GM12878 (cell line): ENCODE data around the gene PPP1R10. TPM values are rescaled to one million over a fixed set of nuclear protein-coding genes. Genes with fewer than 3 reads are reported as not detected.

Source experiments
- ATAC-seq: fragments of 200-7000 bp; cut with Tn5 transposase; 3 replicates; pipeline ENCODE4 v1.9.1; 2020; ENCODE audit warnings: mild to moderate bottlenecking, moderate library complexity
- BruUV-seq: library from RNA; stranded (reverse); fragments of 400-500 nt; replicated peaks from 2 replicates; lab custom pipeline; 2021; lab: Mats Ljungman, UMichigan
- CTCF ChIA-PET: fragments of 300-600 bp; sonication (Branson Sonifier 250); formaldehyde crosslinking; extraction: SDS; loops from one replicate; lab custom pipeline; 2021; ENCODE audit warnings: inconsistent platforms; lab: Yijun Ruan, JAX
- POLR2A ChIA-PET: fragments of 350-600 bp; formaldehyde crosslinking; extraction: SDS; loops from one replicate; lab custom pipeline; 2021; ENCODE audit warnings: inconsistent platforms; lab: Charles Lee
- RAD21 ChIA-PET: fragments of 300-600 bp; sonication (Branson Sonifier 250); formaldehyde crosslinking; loops from one replicate; lab custom pipeline; 2023; ENCODE audit warnings: antibody characterized with exemption; ENCODE audit not compliant: unreplicated experiment; lab: Charles Lee
- SMC1A ChIA-PET: fragments of 300-600 bp; sonication (Branson Sonifier 250); formaldehyde crosslinking; loops from one replicate; lab custom pipeline; 2023; ENCODE audit not compliant: unreplicated experiment, uncharacterized antibody; lab: Charles Lee
- DNase-seq: peaks from one replicate; pipeline ENCODE4 v3.0.0-alpha.2; 2011; ENCODE audit warnings: low read depth, low spot score
- FAIRE-seq: peaks from 3 replicates; lab custom pipeline; 2011; peaks lifted over from hg19 to GRCh38; lab: Jason Lieb, UNC
- H2AFZ ChIP-seq: 2 replicates; pipeline ENCODE4 v1.6.0; 2011; ENCODE audit warnings: low read depth, low read length, control low read depth; ENCODE audit not compliant: control insufficient read depth
- H3K27ac ChIP-seq: 2 replicates; pipeline ENCODE4 v1.5.1; 2011; ENCODE audit warnings: control low read depth; ENCODE audit not compliant: control insufficient read depth, insufficient read depth
- H3K27me3 ChIP-seq, 2 experiments: replicated peaks in 1 of 2; 2 replicates each; pipeline versions ENCODE4 v1.6.0 to v1.6.1; 2011; ENCODE audit warnings: low read length in 1 of 2; ENCODE audit not compliant: control insufficient read depth in 2 of 2, insufficient read depth in 2 of 2
- H3K36me3 ChIP-seq, 2 experiments: 2 replicates each; pipeline ENCODE4 v1.5.1; 2011; ENCODE audit warnings: low read length in 1 of 2; ENCODE audit not compliant: control insufficient read depth in 2 of 2, insufficient read depth in 2 of 2
- H3K4me1 ChIP-seq: 2 replicates; pipeline ENCODE4 v1.6.1; 2011; ENCODE audit warnings: mild to moderate bottlenecking, low read length, moderate library complexity, mixed read lengths; ENCODE audit not compliant: control insufficient read depth, insufficient read depth
- H3K4me2 ChIP-seq: 2 replicates; pipeline ENCODE4 v1.6.0; 2011; ENCODE audit warnings: control low read depth; ENCODE audit not compliant: control insufficient read depth, insufficient read depth
- H3K4me3 ChIP-seq: fragments of 200-600 bp; sonication (generic); 2 replicates; pipeline ENCODE4 v1.5.1; 2016
- H3K79me2 ChIP-seq: 2 replicates; pipeline ENCODE4 v1.6.0; 2011; ENCODE audit warnings: low read length; ENCODE audit not compliant: control insufficient read depth, insufficient read depth
- H3K9ac ChIP-seq: 2 replicates; pipeline ENCODE4 v1.8.0; 2011; ENCODE audit warnings: low read length, control low read depth, mixed read lengths; ENCODE audit not compliant: control insufficient read depth, insufficient read depth
- H3K9me3 ChIP-seq: replicated peaks from 3 replicates; pipeline ENCODE4 v1.5.1; 2011; ENCODE audit warnings: mild to moderate bottlenecking, low read length; ENCODE audit not compliant: control insufficient read depth, insufficient read depth
- H4K20me1 ChIP-seq: 2 replicates; pipeline ENCODE4 v1.6.0; 2011; ENCODE audit not compliant: control insufficient read depth, insufficient read depth
- ATF2 ChIP-seq: IDR thresholded peaks from 2 replicates; pipeline ENCODE4 v1.6.1; 2012; ENCODE audit warnings: low read length, inconsistent platforms
- CEBPB ChIP-seq, 2 experiments: fragments of 150-350 bp in 1 of 2; IDR thresholded peaks; 2 replicates each; pipeline ENCODE4 v1.6.1; 2012 to 2014; ENCODE audit warnings: low read depth in 2 of 2, low read length in 2 of 2, borderline replicate concordance in 1 of 2, inconsistent platforms in 1 of 2
- FOXM1 ChIP-seq: IDR thresholded peaks from 2 replicates; pipeline ENCODE4 v1.6.1; 2012; ENCODE audit warnings: low read depth, mild to moderate bottlenecking, inconsistent platforms, low read length, moderate library complexity
- JUND ChIP-seq: IDR thresholded peaks from 2 replicates; pipeline ENCODE4 v1.6.1; 2012; ENCODE audit warnings: low read depth, mild to moderate bottlenecking, low read length, improper control_type of control experiment, moderate library complexity
- MTA3 ChIP-seq: IDR thresholded peaks from 2 replicates; pipeline ENCODE4 v1.6.1; 2012; ENCODE audit warnings: low read length, inconsistent platforms, borderline replicate concordance
- NFXL1 ChIP-seq: fragments of 450-650 bp; IDR thresholded peaks from 2 replicates; pipeline ENCODE4 v1.6.1; 2017; ENCODE audit warnings: antibody characterized with exemption, mild to moderate bottlenecking, borderline replicate concordance
- POLR2A ChIP-seq: IDR thresholded peaks from 2 replicates; pipeline ENCODE4 v1.6.1; 2011; ENCODE audit warnings: low read depth, mild to moderate bottlenecking, low read length
- POLR2AphosphoS5 ChIP-seq: IDR thresholded peaks from 2 replicates; pipeline ENCODE4 v1.6.1; 2011; ENCODE audit warnings: mild to moderate bottlenecking, low read length, inconsistent platforms
- PRDM15 ChIP-seq: fragments of 450-650 bp; formaldehyde crosslinking; IDR thresholded peaks from 2 replicates; pipeline ENCODE4 v1.4.0; 2020; ENCODE audit warnings: mild to moderate bottlenecking, moderate library complexity
- RCOR1 ChIP-seq: conservative IDR thresholded peaks from 2 replicates; pipeline ENCODE4 v1.6.1; 2012; ENCODE audit warnings: low read depth, low read length, improper control_type of control experiment
- REST ChIP-seq: IDR thresholded peaks from 2 replicates; pipeline ENCODE4 v1.6.1; 2012; ENCODE audit warnings: mild to moderate bottlenecking, low read depth, low read length
- SMAD5 ChIP-seq: IDR thresholded peaks from 2 replicates; pipeline ENCODE4 v1.6.1; 2016; ENCODE audit warnings: antibody characterized with exemption, low read depth
- ZNF622 ChIP-seq: fragments of 450-650 bp; IDR thresholded peaks from 2 replicates; pipeline ENCODE4 v1.6.1; 2017; ENCODE audit warnings: mild to moderate bottlenecking, inconsistent platforms
- ZSCAN29 ChIP-seq: fragments of 450-650 bp; IDR thresholded peaks from 2 replicates; pipeline ENCODE4 v1.6.1; 2017; ENCODE audit warnings: mild to moderate bottlenecking, moderate library complexity
- WGBS: methylation state at CpG from one replicate; pipeline ENCODE4 v1.1.6; 2016; ENCODE audit warnings: low lambda C conversion rate; ENCODE audit not compliant: insufficient replicate concordance, insufficient coverage; ENCODE audit errors: missing lambda C conversion rate; 5-methylcytosine and 5-hydroxymethylcytosine counted together
- in situ Hi-C: fragments of 300-500 bp; cut with MboI; formaldehyde crosslinking; loops from 9 replicates; pipeline ENCODE4 v1.14.3; 2018; ENCODE audit warnings: mixed read lengths
- intact Hi-C: fragments of 100-400 bp; cut with micrococcal nuclease; formaldehyde crosslinking; loops from one replicate; pipeline ENCODE4 v1.14.2; 2022; ENCODE audit not compliant: unreplicated experiment
- polyA plus RNA-seq, 11 experiments: library from polyadenylated mRNA; depleted of rRNA in 4 of 11; unstranded in 6 of 11; stranded (reverse) in 5 of 11; fragments of >200 nt; fragmentation: Nextera tagmentation in 4 of 11; fragmentation: Illumina TruSeq in 1 of 11; extraction: Ambion mirVana in 4 of 11; extraction: Trizol in 1 of 11; gene quantifications; 1 replicate in 1 of 11; 2 replicates in 10 of 11; pipeline versions ENCODE4 v1.2.1 to v1.2.3, GENCODE V29; 2011 to 2016; ENCODE audit warnings: inconsistent platforms in 2 of 11, missing spikeins in 2 of 11, low read depth in 1 of 11
- total RNA-seq, 4 experiments: library from RNA; depleted of rRNA in 3 of 4; stranded (reverse); fragments of >200 nt in 3 of 4; fragmentation: Illumina TruSeq in 1 of 4; extraction: Trizol in 1 of 4; gene quantifications; 2 replicates each; pipeline versions ENCODE4 v1.2.1 to v1.2.3, GENCODE V29; 2013 to 2021

PPP1R10 gene
- total and polyA plus RNA-seq, 10 of the 15 experiments (the other 5 are each of a cell fraction or from before 2014, with no cell fraction given): 11.3 to 83.8 (median 41.2) TPM

- CTCF ChIA-PET: interaction anchor here (0.7 to 4.2 kb wide), 21 partner anchors 14 to 881 kb away, joined by 3 to 41 read pairs (median 6); partner anchors contain the start of genes ABCF1 and DHX16
- no peak for DNase-seq
- ATAC-seq: no peak
- no peaks in the 10 kb centered on the region for H3K27me3 ChIP-seq
- no peak for FAIRE-seq
- RAD21 ChIA-PET: interaction anchor here (0.7 to 2.4 kb wide), 14 partner anchors 16 to 299 kb away, joined by 3 to 8 read pairs (median 4); partner anchors contain the start of genes ABCF1, DDR1 and VARS2
- H3K27ac ChIP-seq: peak overlapping the region; percentile 45
- in situ Hi-C loops (no loop called here), intact Hi-C loops (no loop called here)
- SMC1A ChIA-PET: interaction anchor here (0.7 to 3.5 kb wide), 23 partner anchors 14 to 299 kb away, joined by 3 to 19 read pairs (median 4); partner anchors contain the start of genes PRR3 and VARS2
- 0 out of 2 replicates have a peak, but pooled peaks cover 6% of the 10 kb centered on the region for H4K20me1 ChIP-seq
- H3K79me2 ChIP-seq: peaks cover 56% of the 10 kb centered on the region
- peaks cover 3% of the 10 kb centered on the region for H3K4me1 ChIP-seq
- H3K9ac ChIP-seq: peak overlapping the region; percentile 100
- POLR2A ChIA-PET: interaction anchor here (0.5 to 3.1 kb wide), 40 partner anchors 7 to 1989 kb away, joined by 3 to 16 read pairs (median 5); partner anchors contain the start of genes ABCF1, GNL1, MDC1 and MUC21
- H3K4me2 ChIP-seq: peak overlapping the region; percentile 87
- H2AFZ ChIP-seq: no peak overlapping the region
- WGBS: 41% methylated on average over 8 of the region's 8 CpGs
- H3K36me3 ChIP-seq: peaks cover 1 to 38% of the 10 kb centered on the region in 2 experiments
- BruUV-seq: no TSS peak
- H3K4me3 ChIP-seq: peak overlapping the region; percentile 58
- H3K9me3 ChIP-seq: no peaks in the 10 kb centered on the region; the same call in 2 of the 3 replicates
- TF ChIP-seq ATF2 (no peak), CEBPB (IDR thresholded peaks at IDR 0.05; ENCODE audit: borderline replicate concordance in 1 of 2, low read depth in 2 of 2, low read length in 2 of 2) (no peak), SMAD5 (peak; percentile 62; the same call in 1 of the 2 replicates), ZSCAN29 (no peak), PRDM15 (no peak; the same call in 1 of the 2 replicates), JUND (no peak), MTA3 (peak; percentile 41), POLR2AphosphoS5 (peak; percentile 72), REST (no peak), ZNF622 (no peak), RCOR1 (0 out of 2 replicates have a peak, but pooled peaks have one; percentile 61), NFXL1 (no peak), POLR2A (peak; percentile 74), FOXM1 (peak; percentile 24; the same call in 1 of the 2 replicates)
Measured at GRCh38 chr6:30614044-30614842, 2.8 kb downstream of the PPP1R10 start.
